Stimulated activated CD4-positive, alpha-beta T cell treated with anti-CD3 and anti-CD28 coated beads, Interleukin-4, amount 100 ng/mL, for 4 hours (primary cell): ENCODE data around the gene LRRC7.

Experiments
- DNase-seq, 2 experiments: peaks; one replicate each; pipeline ENCODE4 v3.0.0-alpha.2; 2020

The LRRC7 gene

GRCh38 chr1:69985901-69986439 lies 418.2 kb downstream of the LRRC7 start:
- DNase-seq: no peak

- DNase-seq: no peak
Measured at GRCh38 chr1:69987881-69988280, 420.2 kb downstream of the LRRC7 start.

- no peak for DNase-seq
Measured at GRCh38 chr1:69991644-69992043, 423.9 kb downstream of the LRRC7 start.

GRCh38 chr1:69992594-69992993 lies 424.9 kb downstream of the LRRC7 start:
- no peak for DNase-seq

- no peak for DNase-seq
Measured at GRCh38 chr1:69993810-69994209, 426.1 kb downstream of the LRRC7 start.

- no peak for DNase-seq
Measured at GRCh38 chr1:69994241-69994640, 426.5 kb downstream of the LRRC7 start.

GRCh38 chr1:69998847-69999246 lies 431.1 kb downstream of the LRRC7 start:
- DNase-seq: no peak

GRCh38 chr1:70003211-70003908 lies 435.6 kb downstream of the LRRC7 start:
- no peak for DNase-seq

GRCh38 chr1:70005386-70006034 lies 437.8 kb downstream of the LRRC7 start:
- DNase-seq: no peak

GRCh38 chr1:70008660-70009059 lies 440.9 kb downstream of the LRRC7 start:
- no peak for DNase-seq

GRCh38 chr1:70017770-70018169 lies 450.0 kb downstream of the LRRC7 start:
- DNase-seq: no peak

- DNase-seq: no peak
Measured at GRCh38 chr1:70024272-70024671, 456.6 kb downstream of the LRRC7 start.

- no peak for DNase-seq
Measured at GRCh38 chr1:70025052-70025451, 457.3 kb downstream of the LRRC7 start.

GRCh38 chr1:70025846-70026245 lies 458.1 kb downstream of the LRRC7 start:
- DNase-seq: no peak

- no peak for DNase-seq
Measured at GRCh38 chr1:70033266-70033873, 465.6 kb downstream of the LRRC7 start.

- no peak for DNase-seq
Measured at GRCh38 chr1:70033936-70034335, 466.2 kb downstream of the LRRC7 start.

- no peak for DNase-seq
Measured at GRCh38 chr1:70034403-70034802, 466.7 kb downstream of the LRRC7 start.

- no peak for DNase-seq
Measured at GRCh38 chr1:70038025-70038424, 470.3 kb downstream of the LRRC7 start.

GRCh38 chr1:70039485-70039884 lies 471.8 kb downstream of the LRRC7 start:
- DNase-seq: no peak

GRCh38 chr1:70041317-70042045 lies 473.8 kb downstream of the LRRC7 start:
- no peak for DNase-seq

GRCh38 chr1:70042090-70042731 lies 474.5 kb downstream of the LRRC7 start:
- no peak for DNase-seq

- no peak for DNase-seq
Measured at GRCh38 chr1:70043804-70044203, 476.1 kb downstream of the LRRC7 start.

- DNase-seq: no peak
Measured at GRCh38 chr1:70044832-70045231, 477.1 kb downstream of the LRRC7 start.
